NOMO-1 treated with DMSO at 0.1 percent for 48 hours (cell line): Measurements from ENCODE around the gene MEF2B.

Experiments used
- DNase-seq: peaks from one replicate; lab custom pipeline; 2025; ENCODE audit not compliant: unreplicated experiment; lab: John Stamatoyannopoulos, UW

MEF2B gene

DNA sequence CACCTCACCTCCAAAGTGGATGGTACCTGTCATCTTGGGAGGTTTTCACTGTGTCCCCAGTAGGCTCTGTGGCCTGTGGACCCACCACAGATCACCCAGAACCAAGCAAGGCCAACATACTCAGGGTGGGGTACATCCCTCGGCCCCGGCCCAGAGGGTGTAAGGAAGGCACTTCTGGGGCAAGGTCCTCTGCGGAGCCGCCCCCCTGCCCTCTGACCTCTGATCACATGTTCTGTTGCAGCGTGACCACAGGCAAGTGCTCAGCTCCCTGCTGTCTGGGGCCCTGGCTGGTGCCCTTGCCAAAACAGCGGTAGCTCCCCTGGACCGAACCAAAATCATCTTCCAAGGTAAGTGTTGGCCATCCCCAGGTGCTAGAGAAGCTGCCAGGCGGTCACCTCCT, 68.5 kb downstream of the MEF2B start:
- no peak for DNase-seq

DNA sequence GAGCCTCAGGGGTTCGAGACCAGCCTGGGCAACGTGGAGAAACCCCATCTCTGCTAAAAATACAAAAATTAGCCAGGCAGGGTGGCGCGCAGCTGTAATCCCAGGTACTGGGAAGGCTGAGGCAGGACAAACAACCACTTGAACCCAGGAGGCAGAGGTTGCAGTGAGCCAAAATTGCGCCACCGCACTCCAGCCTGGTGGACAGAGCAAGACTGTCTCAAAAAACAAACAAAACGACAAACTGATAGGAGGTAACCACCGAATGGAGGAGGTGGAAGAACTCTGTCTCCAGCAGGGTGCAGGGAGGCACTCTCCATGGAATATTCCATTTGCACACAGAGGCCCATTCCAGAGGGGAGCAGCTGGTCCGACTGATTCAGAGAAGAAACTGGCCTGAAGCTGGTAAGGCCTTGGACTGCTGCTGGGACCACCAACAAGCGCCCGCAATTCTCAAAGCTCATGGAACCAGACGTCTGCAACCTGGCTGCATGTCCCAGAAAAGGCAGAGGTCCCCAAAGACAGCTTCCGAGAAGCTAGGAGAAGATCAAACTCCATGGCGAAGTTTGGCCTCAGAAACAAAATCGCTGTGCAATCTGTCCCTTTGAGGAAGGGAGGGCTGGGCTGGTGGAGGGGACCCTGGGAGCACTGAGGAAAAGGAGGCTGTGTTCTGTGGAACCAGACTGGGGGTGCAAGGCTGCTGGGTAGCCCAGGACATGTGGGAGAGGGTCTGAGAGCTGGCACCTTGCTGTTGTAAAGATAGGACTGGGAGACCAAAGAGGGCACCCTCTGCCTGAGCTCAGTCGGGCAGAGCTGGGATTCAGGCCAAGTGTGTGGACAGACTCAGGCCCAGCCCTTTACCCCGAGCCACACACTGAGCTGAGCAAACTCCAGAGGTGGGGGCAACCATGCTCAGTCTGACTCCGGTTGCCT, 71.1 kb downstream of the MEF2B start:
- no peak for DNase-seq

DNA sequence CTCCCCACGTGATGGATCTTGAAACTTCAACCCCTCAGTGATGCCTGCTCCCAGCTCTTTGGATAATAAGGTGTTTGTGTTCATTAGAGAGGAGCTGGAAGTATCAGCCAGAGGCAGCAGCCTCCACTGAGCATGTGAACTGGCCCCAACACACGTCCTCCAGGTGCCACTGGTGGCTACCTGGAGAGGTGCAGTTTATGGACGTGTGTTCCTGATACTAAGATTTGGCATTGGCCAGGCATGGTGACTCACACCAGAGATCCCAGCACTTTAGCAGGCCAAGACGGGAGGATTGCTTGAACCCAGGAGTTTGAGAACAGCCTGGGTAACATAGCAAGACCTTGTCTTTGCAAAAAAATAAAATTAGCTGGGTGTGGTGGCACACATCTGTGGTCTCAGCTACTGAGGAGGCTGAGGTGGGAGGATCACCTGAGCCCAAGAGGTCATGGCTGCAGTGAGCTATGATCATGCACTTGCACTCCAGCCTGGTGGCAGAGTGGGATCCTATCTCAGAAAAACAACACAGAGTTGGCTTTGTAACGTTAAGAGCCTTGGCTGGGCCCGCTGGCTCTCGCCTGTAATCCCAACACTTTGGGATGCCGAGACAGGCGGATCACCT, 71.9 kb downstream of the MEF2B start:
- no peak for DNase-seq

DNA sequence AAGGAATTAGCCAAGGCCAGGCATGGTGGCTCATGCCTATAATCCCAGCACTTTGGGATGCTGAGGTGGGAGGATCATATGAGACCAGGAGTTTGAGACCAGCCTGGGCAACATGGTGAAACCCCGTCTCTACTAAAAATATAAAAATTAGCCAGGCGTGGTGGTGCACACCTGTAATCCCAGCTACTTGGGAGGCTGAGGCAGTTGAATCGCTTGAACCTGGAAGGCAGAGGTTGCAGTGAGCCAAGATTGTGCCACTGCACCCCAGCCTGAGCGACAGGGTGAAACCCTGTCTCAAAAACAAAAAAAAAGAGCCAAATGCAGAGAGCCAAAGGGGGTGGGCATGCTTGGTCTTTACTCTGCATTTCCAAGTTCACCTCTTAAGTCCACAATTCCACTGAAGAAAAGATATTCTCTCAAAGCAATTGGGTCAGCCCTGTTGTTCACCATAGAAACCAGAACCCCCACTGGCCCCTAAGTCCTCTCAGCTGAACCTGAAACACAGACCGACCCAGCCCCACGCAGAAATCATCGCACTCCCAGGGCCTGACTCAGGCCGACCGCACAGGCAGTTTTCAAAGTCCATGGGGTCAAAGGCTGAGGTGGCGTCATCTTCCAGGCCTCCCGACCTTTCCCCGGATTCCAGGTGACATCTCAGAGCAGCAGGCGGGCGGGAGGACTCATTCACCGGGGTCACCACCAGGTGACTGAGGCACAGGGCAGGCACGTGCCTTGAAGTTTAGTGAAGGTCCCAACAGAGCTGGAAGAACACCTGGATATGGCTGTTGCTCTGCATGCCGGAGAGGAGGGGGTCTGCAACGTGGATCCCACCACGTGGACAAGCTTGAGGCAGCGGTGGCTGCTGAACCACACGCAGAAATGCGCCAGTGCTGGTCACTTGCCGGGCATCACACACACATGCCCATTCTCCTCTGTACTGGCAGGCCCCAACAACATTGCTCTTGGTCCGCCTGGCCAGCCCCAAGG, 73.1 kb downstream of the MEF2B start:
- no peak for DNase-seq

DNA sequence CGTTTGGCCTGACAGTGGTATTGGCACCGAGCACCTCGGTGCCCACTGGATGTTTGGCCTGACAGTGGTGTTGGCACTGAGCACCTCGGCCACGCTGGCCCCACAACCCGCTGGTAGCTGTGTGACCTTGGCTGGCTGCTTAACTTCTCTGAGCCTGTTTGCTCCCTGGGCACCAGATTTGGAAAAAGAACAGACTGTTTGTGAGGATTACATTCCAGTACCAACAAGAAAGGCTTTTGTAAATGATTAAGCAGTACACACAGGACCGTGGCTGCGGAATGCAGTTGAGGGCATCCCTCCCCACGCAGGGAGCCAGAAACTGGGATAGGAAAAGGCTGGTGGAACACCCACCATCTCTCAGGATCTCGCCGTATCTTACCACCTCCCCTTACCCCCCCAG, 74.4 kb downstream of the MEF2B start:
- DNase-seq = no peak
